DMS79 (cell line): ENCODE data around the gene AKNAD1.

Source experiments
- DNase-seq: peaks from one replicate; lab custom pipeline; 2025; lab: John Stamatoyannopoulos, UW

AKNAD1 gene

DNA sequence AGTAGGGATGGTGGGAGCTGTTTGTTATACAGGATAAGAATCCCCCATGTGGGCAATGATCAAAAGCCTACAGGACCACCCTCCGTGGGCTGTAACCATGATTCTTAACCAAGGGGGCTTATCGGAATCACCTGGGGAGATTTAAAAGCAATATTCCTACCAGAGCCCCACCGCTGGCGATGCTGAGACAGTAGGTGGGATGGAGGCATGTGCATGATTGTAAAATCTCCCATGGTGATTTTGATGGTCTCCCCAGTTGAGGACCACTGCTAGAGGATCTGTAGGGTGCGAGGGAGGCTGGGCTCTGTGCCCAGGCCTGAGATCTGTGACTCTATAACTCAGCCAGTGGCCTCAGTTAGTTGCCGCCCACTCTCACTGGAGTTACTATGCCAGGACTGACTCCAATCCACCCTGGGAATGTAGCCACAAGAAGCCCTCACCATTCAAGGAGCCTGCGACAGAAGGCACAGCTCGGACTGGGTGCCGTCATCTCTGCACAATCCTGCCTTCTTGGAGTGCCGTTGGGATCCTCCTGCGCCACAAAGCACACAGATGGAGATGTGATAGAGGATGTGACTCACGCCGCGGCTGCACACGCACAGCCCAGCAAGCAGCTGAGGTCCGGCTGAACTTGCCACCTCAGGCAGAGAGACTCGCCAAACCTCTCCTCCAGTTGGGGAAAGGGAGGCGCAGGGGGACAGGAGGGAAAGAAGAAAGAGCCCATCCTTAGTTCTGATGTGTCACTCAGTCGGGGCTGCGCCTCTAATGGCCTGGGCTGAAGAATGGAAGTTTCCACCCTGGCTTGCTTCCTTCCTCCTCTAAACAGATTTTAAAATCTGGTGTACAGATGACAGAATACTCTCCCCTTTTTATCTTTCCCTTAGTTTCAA, 26.5 kb downstream of the AKNAD1 start:
- no peak for DNase-seq

DNA sequence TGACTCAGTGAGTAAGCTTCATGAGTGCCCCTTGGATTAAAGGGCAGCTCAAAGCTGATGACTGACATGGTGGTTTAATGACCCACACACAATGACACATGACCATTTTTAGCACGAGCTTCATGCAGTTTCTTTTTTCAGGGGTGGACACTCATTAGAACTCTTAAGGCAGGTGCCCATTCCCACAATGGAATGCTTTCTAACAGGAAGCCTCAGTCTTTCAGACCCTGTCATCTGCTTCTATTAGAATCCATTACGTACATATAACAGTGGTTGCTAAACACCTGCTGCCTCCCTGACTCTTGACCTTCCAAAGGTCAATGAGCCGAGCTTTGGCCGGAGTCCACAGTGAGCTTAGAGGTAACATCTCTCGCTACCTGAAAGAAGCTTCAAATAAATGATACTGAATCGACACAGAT, 27.4 kb downstream of the AKNAD1 start:
- no peak for DNase-seq

DNA sequence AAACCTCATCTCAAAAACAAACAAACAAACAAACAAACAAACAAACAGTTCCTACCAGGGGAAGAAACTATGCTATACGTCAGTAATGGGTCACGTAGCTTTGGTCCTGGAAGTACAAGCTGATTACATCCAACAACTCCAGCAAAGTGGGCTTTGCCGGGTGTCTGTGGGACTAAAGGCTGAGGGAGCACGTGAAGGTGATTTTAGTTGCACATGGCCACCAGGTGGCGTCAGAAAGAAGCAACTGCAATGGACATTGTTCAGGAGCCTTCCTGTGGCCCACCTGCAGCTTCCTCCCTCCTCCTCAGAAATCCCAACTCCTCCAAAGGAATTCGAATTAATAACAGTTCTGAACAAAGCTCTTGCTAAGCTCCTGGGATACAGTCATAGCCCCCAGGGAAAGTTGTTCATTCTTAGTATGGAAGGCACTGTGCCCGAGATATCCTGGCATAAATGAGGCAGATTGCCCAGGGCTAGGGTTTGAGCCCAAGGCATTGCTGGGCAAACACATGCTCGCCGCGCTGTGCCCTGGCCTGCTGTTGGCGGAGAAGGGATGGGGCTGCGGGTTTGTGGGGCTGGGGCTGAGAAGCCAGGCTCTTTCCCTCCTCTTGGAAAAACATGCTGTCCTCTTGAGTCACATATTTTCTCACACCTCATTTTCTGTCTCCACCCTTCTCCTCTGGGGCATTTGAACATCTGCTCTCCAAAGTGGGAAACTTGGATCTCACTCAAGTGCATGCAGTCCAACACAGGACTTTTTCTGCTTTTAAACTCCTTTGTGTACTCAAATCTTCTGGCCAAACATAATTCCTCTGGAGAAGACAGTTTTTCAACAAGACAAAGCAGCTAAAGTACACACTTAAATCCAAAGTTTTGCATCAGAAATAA, 28.6 kb downstream of the AKNAD1 start:
- no peak for DNase-seq

DNA sequence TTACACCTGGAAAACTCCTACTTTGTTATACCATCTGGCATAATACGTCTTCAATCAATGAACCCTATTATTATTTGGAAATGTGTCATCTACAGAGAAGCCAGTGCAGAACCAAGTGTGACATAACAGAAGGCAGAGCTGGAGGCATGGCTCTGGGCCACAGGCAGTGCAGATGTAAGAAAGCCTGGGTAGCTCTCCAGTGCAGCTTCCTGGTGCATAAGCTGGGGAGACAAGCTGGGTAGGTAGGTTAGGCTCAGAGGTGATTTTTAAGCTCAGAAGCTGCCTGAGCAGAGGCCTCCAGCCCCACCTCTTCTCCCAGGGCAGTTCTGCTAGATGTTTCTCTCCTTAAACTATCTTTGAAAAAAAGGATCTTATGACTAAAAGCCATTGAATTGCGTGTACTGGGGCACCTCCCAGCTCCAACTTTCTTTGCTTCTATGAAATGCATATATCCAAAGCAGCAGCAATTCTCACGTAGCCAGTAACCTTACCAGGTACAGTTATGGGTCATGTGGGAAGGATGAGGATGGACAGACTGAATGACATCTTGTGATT, 30.7 kb downstream of the AKNAD1 start:
- no peak for DNase-seq

DNA sequence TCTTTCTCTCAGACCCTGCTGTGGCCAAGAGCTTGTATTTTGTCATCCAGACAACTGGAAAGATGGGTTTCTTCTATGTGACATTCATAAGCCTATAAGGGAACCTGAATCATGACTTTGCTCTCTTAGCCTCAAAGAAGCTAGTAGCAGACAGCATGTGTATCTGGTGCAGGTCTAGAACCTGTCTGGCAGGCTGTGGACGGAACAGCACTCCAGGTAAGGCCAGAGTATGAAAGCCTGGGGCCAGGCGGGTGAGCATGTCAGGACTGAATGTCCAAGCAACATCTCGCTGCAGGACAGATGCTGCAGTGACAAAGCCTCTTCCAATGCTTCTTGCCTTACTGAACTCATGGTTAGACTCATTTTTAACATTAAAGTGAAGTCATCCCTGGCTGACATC, 32.8 kb downstream of the AKNAD1 start:
- no peak for DNase-seq

DNA sequence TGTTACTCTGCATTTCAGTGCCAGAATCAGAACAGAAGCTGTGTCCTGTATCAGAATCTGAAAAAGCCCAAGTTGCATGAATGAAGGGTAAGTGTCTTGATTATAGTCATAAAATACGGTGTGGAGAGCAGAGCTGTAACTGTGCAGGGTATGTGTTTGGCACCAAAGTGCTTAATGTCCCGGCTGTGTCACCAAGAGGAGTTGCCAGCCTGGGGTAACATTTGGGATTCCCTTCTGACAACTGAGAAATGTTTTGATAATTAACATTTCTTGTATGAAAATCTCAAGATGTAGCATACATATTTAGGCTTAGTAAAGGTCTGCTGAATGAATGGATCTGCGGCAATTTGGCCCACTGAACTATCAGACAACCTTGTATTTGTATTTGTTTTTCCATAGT, 33.3 kb downstream of the AKNAD1 start:
- no peak for DNase-seq

DNA sequence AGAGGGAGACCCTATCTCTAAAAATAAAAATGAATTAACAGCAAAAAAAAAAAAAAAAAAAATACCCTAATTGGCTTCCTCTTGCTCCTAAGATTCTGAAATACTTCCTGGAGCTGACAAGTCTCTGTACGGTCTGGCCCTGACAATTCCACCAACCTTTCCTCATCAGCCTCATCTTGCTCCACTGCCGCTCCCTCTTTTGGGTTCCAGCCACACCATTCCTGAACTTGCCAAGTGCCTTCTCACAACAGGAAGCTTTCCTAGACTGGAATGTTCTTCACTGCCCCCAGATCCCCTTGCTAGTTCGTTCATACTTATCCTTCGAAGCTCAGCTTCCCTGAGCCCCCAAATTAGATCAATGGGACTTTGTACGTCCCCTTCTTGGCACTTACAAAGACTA, 37.0 kb downstream of the AKNAD1 start:
- DNase-seq, result no peak

DNA sequence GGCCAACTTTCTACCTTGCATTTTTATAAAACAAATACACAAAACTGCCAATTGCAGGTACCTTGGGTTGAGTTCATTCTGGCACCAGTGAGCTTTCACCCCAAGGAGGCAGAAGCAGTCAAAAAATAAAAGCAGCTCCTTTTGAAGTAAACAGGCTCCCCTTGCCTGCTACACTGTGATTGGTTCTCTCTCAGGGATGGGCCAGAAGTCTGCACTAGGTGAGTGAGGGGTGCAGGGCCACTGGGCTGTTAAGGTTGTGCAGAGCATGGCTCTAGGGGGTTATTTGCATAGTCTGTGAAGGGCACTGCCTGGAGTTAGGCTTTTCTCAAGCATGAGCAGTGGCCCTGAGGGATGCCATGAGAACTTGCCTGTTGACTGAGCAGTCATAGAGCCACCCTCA, 39.1 kb downstream of the AKNAD1 start:
- DNase-seq, result no peak

DNA sequence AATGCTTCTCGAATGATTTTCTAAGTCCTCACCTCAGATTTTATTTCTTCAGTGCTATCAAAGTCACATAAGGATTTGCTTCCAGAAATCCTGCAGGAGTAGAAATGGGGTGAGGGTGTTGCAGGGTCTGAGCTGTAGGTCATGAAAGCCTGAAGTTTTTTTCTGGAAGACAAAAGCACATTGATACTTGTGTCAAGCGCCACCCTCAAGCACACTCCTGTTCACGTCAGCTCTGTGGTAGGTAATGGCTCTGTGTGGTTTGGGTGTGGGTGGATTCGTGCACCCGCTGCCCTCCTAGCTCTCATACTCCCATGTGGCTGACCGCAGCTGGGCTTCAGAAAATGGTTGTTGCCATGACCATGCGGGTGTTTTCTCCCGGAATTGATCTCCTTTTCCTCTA, 39.9 kb downstream of the AKNAD1 start:
- peak; percentile 72 for DNase-seq

DNA sequence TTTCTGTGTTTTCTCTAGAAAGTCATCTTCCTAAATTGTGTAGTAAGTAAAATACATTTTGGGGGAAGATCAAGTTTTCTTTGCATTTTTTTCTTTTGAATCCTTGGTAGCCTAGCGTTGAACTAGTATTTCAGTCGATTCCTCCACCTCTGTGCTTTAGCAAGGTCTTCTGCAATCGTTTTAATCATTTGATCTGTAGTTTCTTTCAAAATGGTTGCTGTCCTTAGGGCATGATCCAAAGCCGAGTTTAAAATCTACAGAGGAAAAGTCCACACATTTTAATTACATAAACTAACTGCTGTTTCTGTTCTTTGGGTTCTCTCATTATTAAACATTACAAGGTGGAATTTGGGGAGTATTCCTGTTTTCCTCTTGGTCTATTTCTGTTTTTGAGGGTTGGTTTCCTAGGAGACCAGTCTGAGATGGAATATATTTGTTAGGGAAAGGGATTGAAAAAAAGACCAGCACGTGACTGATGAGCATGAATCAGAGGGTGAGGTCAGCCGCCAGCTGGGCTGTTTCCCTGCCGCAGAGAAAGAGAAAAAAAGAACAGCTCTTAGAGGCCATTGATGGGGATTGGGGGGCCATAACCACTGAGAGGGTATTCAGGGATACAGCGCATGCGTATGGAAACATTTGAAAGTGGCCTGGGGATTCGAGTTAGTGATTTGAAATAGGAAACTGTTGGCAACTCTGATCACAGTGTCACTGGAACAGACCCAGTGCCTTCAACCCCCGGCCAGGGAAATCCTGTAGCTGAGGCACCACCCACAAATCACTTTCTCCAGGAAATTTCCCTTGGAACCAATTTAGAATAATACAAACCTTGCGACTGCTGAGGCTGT, 40.6 kb downstream of the AKNAD1 start:
- peak; percentile 50 for DNase-seq

DNA sequence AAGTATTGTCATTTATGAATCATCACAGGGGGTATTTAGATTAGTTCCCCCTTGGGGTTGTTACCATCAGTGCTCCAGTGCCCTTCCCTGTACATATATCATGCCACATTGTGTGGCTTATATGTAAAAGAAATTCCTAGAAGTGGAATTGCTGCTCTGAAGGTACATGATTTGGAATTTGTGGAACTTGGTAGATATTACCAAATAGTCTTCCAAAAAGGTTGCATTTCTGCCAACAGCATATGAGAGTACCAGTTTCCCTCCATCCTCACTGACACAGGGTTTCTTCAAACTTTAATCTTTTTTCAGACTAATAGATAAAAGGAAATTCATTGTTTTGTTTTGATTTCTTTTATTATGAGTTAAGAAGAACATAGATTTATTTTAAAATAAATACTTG, 41.3 kb downstream of the AKNAD1 start:
- no peak for DNase-seq

DNA sequence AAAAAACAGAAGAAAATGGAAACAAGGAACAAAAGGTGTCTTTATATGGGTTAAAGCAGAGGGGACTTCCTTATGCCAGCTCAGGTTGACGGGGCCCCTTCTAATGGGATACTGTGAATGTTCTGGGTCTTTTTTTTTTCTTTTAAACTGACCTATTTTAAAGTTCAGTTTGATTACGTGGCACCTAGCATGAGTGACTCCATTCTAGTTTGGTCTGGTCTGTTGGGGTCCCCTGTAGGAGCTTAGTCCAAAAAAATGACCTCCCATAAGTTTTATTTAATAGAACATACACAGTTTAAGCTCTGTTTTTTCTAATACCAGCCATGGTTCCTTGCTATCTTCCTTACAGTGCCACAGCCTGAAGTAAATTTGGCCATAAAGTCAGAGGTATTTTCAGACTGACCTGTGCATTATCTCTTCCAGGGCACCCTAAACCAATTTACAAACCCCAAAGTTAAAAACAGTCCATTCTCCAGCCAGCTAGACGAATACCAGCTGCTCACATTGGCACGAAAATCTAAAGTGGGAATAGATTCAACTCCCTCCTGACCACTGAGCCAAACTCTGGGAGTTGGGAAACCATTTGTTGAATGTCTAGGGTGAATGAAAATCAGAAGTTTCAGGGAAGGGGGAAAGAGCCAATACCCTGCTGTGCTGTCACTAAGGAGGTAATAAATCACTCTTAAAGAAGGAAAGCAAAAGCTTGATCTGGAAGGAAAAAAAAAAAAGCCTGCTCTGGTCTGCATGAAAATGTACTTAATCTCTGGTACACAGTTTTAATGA, 42.4 kb downstream of the AKNAD1 start:
- no peak for DNase-seq

DNA sequence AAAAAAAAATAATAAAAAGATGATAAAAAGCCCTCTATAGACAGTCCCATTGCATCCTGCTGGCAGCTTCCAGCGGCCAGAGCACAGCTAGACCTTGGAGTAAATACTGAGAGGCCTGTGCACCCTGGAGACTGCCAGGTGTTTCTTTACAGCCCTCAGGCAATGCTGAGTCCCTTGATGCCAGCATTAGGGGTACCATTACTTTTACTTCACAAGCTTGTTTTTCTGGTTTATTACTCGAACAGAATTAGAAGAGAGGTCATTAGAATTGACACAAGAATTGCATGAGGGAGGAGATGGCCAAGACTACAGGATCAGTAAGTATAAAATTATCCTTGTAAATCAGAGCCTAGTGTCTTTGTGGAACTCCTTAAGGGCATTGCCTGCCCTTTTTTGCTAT, 43.6 kb downstream of the AKNAD1 start:
- DNase-seq, result no peak

DNA sequence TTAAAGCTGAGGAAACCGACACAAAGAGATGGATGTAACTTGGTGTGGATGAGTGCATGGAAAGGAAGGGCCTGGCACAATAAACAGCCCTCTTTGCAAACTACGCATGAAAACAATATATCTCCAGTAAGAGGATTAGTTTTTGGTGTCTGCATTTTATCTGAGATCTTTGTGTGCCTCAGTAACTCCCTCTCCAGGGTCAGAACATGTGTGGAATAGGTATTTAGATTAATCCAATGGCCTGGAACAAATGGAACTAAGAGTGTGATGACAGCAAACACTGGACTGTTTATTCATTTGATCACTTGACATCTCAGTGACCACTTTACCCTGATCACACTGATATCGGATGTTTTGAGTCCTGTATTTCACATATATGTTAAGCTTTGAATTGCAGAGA, 45.3 kb downstream of the AKNAD1 start:
- DNase-seq, result no peak

DNA sequence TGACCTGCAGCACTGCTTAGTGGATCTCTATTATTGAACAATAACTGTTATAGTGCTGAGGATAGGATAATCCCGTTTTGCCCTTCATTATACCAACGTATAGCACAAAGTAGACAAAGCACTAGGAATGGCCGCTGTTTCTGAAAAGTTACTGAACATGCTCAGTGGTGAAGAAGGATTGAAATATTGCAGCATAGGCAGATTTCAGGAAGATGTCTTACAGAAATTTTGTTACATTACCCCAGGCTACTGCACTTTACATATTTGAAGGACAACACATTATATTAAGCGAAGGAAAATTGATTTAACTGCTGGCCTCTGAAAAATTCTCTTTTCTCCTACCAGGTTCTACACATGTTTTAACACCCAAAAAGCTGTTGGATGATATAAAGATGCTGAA, 48.5 kb downstream of the AKNAD1 start:
- no peak for DNase-seq

DNA sequence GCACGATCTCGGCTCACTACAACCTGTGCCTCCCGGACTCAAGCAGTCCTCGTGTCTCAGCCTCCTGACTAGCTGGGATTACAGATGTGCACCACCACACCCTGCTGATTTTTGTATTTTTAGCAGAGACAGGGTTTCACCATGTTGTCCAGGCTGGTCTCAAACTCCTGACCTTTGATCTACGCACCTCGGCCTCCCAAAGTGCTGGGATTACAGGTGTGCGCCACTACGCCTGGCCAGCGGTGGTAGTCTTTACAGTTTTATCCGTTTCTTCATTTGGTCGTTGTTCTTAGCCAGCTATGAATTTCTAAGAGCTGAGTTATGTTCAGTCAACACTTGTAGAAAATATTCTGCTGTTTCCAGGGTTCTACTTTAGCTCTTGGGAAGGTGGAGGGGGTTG, 53.3 kb downstream of the AKNAD1 start:
- DNase-seq, result no peak

DNA sequence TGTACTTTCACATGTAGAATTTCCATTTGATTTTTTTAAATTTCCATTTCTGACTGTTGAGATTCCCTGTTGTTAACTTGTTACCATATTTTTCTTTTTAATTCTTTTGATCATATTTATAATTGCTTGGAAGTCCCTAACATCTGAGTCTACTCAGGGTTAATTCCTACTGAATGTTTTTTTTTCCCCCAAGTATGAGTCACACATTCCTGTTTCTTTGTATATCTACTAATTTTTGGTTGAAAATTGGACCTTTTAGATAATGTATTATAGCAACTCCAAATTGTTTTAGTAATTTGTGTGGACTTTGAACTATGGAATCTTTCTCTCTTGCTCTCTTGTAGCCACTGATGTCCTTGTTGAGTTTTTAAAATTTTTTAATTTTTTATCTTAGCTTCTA, 55.8 kb downstream of the AKNAD1 start:
- no peak for DNase-seq

DNA sequence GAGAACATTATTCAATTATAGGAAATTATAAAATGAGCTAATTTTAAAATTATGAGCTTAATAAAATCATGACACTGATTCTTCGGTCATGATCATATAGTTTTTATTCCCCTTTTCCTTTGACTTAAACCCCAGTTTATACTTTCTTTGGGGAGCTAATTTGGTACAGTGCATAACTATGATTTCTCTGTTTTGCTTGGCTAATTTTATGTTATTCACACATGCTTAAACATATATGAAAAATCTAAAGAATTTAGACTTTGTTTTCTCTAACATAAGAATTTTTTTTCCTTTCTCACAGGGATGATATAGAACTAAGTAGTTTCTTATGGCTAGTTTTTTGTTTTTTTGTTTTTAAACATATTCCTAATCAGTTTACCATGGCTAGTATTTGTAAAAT, 57.9 kb downstream of the AKNAD1 start:
- DNase-seq, result no peak

DNA sequence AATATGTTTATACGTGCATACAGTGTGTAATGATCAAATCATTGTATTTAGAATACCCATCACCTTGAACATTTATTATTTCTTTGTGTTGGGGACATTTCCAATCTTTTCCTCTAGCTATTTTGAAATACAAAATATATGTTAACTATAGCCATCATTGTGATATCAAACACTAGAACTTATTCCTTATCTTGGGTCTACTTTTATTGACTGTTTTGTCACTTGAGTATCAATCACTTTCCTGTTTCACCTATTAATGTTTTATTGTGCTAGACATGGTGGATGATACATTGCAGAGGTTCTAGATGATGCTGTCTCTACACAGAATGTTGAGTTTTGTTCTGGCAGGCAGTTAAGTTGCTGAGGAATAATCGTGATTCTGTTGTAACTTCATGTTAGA, 64.5 kb downstream of the AKNAD1 start:
- DNase-seq, result no peak

DNA sequence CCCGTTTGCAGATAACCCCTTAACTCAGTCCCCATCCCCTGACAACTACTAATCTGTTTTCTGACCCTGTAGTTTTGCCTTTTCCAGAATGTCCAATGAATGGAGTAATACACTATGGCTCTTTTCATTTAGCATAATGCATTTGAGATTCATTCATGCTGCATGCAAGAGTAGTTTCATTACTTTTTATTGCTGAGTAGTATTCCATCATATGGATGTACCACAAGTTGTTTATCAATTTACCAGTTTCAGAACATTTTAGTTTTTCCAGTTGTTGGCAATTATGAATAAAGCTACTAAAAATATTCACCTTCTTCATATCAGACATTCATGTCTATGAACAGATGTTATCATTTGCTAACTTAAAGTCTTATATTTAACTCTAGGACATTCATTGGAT, 65.1 kb downstream of the AKNAD1 start:
- DNase-seq, result no peak

DNA sequence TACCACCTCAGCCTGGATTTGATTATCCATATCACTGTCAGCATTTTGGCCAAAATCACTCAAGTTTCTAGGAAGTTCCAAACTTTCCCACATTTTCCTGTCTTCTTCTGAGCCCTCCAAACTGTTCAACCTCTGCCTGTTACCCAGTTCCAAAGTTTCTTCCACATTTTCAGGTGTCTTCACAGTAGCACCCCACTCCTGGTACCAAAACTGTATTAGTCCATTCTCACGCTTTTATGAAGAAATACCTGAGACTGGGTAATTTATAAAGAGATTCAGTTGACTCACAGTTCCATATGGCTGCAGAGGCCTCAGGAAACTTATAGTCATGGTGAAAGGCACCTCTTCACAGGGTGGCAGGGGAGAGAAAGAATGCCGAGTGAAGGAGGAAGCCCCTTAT, 71.0 kb downstream of the AKNAD1 start:
- DNase-seq, result no peak
